Left lung (tissue), 10 donors: ENCODE measurements around the gene CADM4. TPM values are rescaled to one million over a fixed set of nuclear protein-coding genes. Genes with fewer than 3 reads are reported as not detected.

Source experiments
- ATAC-seq: fragments of 200-7000 bp; cut with Tn5 transposase; one replicate; pipeline ENCODE4 v1.9.1; 2020; ENCODE audit warnings: moderate library complexity
- DNase-seq, 4 donors: peaks; one replicate each; pipeline ENCODE4 v3.0.0-alpha.2; 2013 to 2020
- H3K27ac ChIP-seq, 2 donors: fragments of 200-600 bp; sonication (generic) in 1 of 2; one replicate each; pipeline versions ENCODE4 v1.5.0 to v1.8.0; 2020 to 2021
- H3K27me3 ChIP-seq, 2 donors: fragments of 200-600 bp; sonication (generic) in 1 of 2; one replicate each; pipeline versions ENCODE4 v1.5.0 to v1.8.0; 2020 to 2021
- H3K36me3 ChIP-seq, 2 donors: fragments of 200-600 bp; sonication (generic) in 1 of 2; one replicate each; pipeline versions ENCODE4 v1.5.0 to v1.8.0; 2020 to 2021
- H3K4me1 ChIP-seq, 2 donors: fragments of 200-600 bp; one replicate each; pipeline ENCODE4 v1.8.0; 2021
- H3K4me3 ChIP-seq, 2 donors: fragments of 200-600 bp; sonication (generic) in 1 of 2; one replicate each; pipeline versions ENCODE4 v1.5.0 to v1.8.0; 2020 to 2021; ENCODE audit warnings: mild to moderate bottlenecking in 1 of 2
- H3K9me3 ChIP-seq, 2 donors: fragments of 200-600 bp; sonication (generic) in 1 of 2; one replicate each; pipeline versions ENCODE4 v1.5.0 to v1.8.0; 2020 to 2021
- CTCF ChIP-seq, 2 donors: fragments of 200-600 bp; sonication (generic) in 1 of 2; IDR thresholded peaks; one replicate each; pipeline versions ENCODE4 v1.5.0 to v1.8.0; 2021; ENCODE audit warnings: antibody characterized with exemption in 2 of 2
- intact Hi-C, 2 donors: fragments of 100-400 bp; cut with DNase I; formaldehyde crosslinking; loops; one replicate each; pipeline versions ENCODE4 v1.11.2 to v1.14.2; 2022
- polyA plus RNA-seq, 6 donors: library from polyadenylated mRNA; unstranded; fragments of 120-200 nt; gene quantifications; one replicate each; pipeline ENCODE4 v1.2.1, GENCODE V29; 2013; ENCODE audit not compliant: insufficient read length in 6 of 6
- total RNA-seq, 2 donors: library from RNA; stranded (reverse); fragmentation: NEBNext Ultra II Directional; extraction: Animal tissue kit (Norgen Biotek cat#: 25700); gene quantifications; one replicate each; pipeline ENCODE4 v1.2.1, GENCODE V29; 2021
- donor health status: DM: no; HTN: yes; CAD: no.
- donor health status: DM: no; HTN: no; CAD: no.

Gene CADM4
- total and polyA plus RNA-seq, 8 donors = 4.7 to 24.0 (median 19.6) TPM

GRCh38 chr19:43634872-43635560 lies 4.6 kb downstream of the CADM4 start:
- no peaks in the 10 kb centered on the region for H3K36me3 ChIP-seq
- no peak for TF ChIP-seq CTCF (IDR thresholded peaks at IDR 0.05)
- H3K9me3 ChIP-seq = no peaks in the 10 kb centered on the region
- intact Hi-C loops = no loop called here
- H3K4me3 ChIP-seq = no peak overlapping the region
- ATAC-seq (no peak), DNase-seq (peak in 1 of 4 donors; percentile 30)
- H3K27me3 ChIP-seq = peaks cover 0 to 50% of the 10 kb centered on the region in 2 donors
- H3K4me1 ChIP-seq = peaks cover under 1% of the 10 kb centered on the region in 2 donors
- H3K27ac ChIP-seq = no peak overlapping the region

GRCh38 chr19:43634506-43634871 lies 5.2 kb downstream of the CADM4 start:
- Histone ChIP-seq H3K36me3 (no peaks in the 10 kb centered on the region), H3K27ac (no peak overlapping the region), H3K27me3 (peaks cover 0 to 47% of the 10 kb centered on the region in 2 donors), H3K4me1 (no peaks in the 10 kb centered on the region), H3K4me3 (no peak overlapping the region), H3K9me3 (no peaks in the 10 kb centered on the region)
- no peak for DNase-seq
- TF ChIP-seq CTCF (IDR thresholded peaks at IDR 0.05) = no peak
- no peak for ATAC-seq
- intact Hi-C loops = no loop called here

- intact Hi-C loops = no loop called here
- H3K4me3 ChIP-seq = no peak overlapping the region
- H3K4me1 ChIP-seq = no peaks in the 10 kb centered on the region
- H3K36me3 ChIP-seq = no peaks in the 10 kb centered on the region
- ATAC-seq (no peak), DNase-seq (no peak)
- H3K9me3 ChIP-seq = no peaks in the 10 kb centered on the region
- H3K27ac ChIP-seq = no peak overlapping the region
- peaks cover 0 to 43% of the 10 kb centered on the region in 2 donors for H3K27me3 ChIP-seq
- no peak for TF ChIP-seq CTCF (IDR thresholded peaks at IDR 0.05)
Observed at GRCh38 chr19:43634068-43634467, 5.6 kb downstream of the CADM4 start.

- H3K4me3 ChIP-seq = no peak overlapping the region
- H3K27me3 ChIP-seq = peaks cover 0 to 38% of the 10 kb centered on the region in 2 donors
- intact Hi-C loops = no loop called here
- no peak for TF ChIP-seq CTCF (IDR thresholded peaks at IDR 0.05)
- no peak overlapping the region for H3K27ac ChIP-seq
- DNase-seq (no peak), ATAC-seq (no peak)
- H3K4me1 ChIP-seq = no peaks in the 10 kb centered on the region
- H3K36me3 ChIP-seq = no peaks in the 10 kb centered on the region
- H3K9me3 ChIP-seq = no peaks in the 10 kb centered on the region
Observed at GRCh38 chr19:43633520-43633919, 6.1 kb downstream of the CADM4 start.

- DNase-seq = no peak
- intact Hi-C loops = no loop called here
Observed at GRCh38 chr19:43631491-43631890, 8.2 kb downstream of the CADM4 start.

More at GRCh38 chr19:43631491-43631890, 8.2 kb downstream of the CADM4 start:
- peaks cover 0 to 35% of the 10 kb centered on the region in 2 donors for H3K27me3 ChIP-seq
- TF ChIP-seq CTCF (IDR thresholded peaks at IDR 0.05) = no peak
- H3K4me3 ChIP-seq = no peak overlapping the region
- no peaks in the 10 kb centered on the region for H3K4me1 ChIP-seq
- H3K9me3 ChIP-seq = no peaks in the 10 kb centered on the region
- no peak overlapping the region for H3K27ac ChIP-seq
- ATAC-seq = no peak
- no peaks in the 10 kb centered on the region for H3K36me3 ChIP-seq
